OCI-LY1 (cell line): ENCODE data around the gene CAMKK1.

Source experiments
- H2AFZ ChIP-seq: fragments of 200-600 bp; sonication (generic), shearing (Covaris generic); 2 replicates; pipeline ENCODE4 v1.6.0; 2014; ENCODE audit warnings: antibody characterized with exemption, mild to moderate bottlenecking, low read length
- H3F3A ChIP-seq: fragments of 200-600 bp; sonication (generic), shearing (Covaris generic); 2 replicates; pipeline ENCODE4 v1.6.0; 2014; ENCODE audit warnings: mild to moderate bottlenecking, antibody characterized with exemption, low read length, moderate library complexity; ENCODE audit not compliant: insufficient read depth
- H3K27ac ChIP-seq: fragments of 200-600 bp; sonication (generic); 2 replicates; pipeline ENCODE4 v1.5.1; 2014; ENCODE audit warnings: low read length, mixed run types, mild to moderate bottlenecking, low read depth; ENCODE audit not compliant: poor library complexity, severe bottlenecking
- H3K27me3 ChIP-seq: fragments of 200-600 bp; sonication (generic); 2 replicates; pipeline ENCODE4 v1.6.0; 2014; ENCODE audit warnings: antibody characterized with exemption, mild to moderate bottlenecking, low read length, moderate library complexity; ENCODE audit not compliant: insufficient read depth
- H3K36me3 ChIP-seq: fragments of 200-600 bp; sonication (generic); 2 replicates; pipeline ENCODE4 v1.6.1; 2014; ENCODE audit warnings: mild to moderate bottlenecking, antibody characterized with exemption, low read length, moderate library complexity, mixed read lengths; ENCODE audit not compliant: insufficient read depth
- H3K4me1 ChIP-seq: fragments of 200-600 bp; sonication (generic); 2 replicates; pipeline ENCODE4 v1.5.1; 2014; ENCODE audit warnings: mild to moderate bottlenecking, low read length, moderate library complexity; ENCODE audit not compliant: insufficient read depth, severe bottlenecking
- H3K4me2 ChIP-seq: fragments of 200-600 bp; sonication (generic), shearing (Covaris generic); 2 replicates; pipeline ENCODE4 v1.6.1; 2014; ENCODE audit warnings: low read length
- H3K4me3 ChIP-seq: fragments of 200-600 bp; sonication (generic); 2 replicates; pipeline ENCODE4 v1.5.1; 2014; ENCODE audit warnings: low read length, low read depth, mild to moderate bottlenecking, mixed read lengths; ENCODE audit not compliant: poor library complexity, severe bottlenecking
- H3K79me2 ChIP-seq: fragments of 200-600 bp; shearing (Covaris generic); 2 replicates; pipeline ENCODE4 v1.6.1; 2016; ENCODE audit warnings: mixed run types, low read length, mixed read lengths; ENCODE audit not compliant: insufficient read depth
- H3K9ac ChIP-seq: fragments of 200-600 bp; sonication (generic), shearing (Covaris generic); 2 replicates; pipeline ENCODE4 v1.6.1; 2014; ENCODE audit warnings: mild to moderate bottlenecking, low read length, mixed read lengths
- H3K9me2 ChIP-seq: fragments of 200-600 bp; sonication (generic), shearing (Covaris generic); 2 replicates; pipeline ENCODE4 v1.6.1; 2014; ENCODE audit warnings: low read depth, mild to moderate bottlenecking, low read length, mixed read lengths
- H3K9me3 ChIP-seq: fragments of 200-600 bp; shearing (Covaris generic); 2 replicates; pipeline ENCODE4 v1.6.1; 2014; ENCODE audit warnings: low read length, mixed read lengths
- H4K20me1 ChIP-seq: fragments of 200-600 bp; sonication (generic), shearing (Covaris generic); 2 replicates; pipeline ENCODE4 v1.6.0; 2016; ENCODE audit warnings: mild to moderate bottlenecking, low read length; ENCODE audit not compliant: insufficient read depth
- CTCF ChIP-seq: fragments of 200-600 bp; sonication (generic), shearing (Covaris generic); IDR thresholded peaks from 2 replicates; pipeline ENCODE4 v1.5.1; 2017; ENCODE audit warnings: mild to moderate bottlenecking, antibody characterized with exemption, low read length, moderate library complexity, mixed read lengths
- EZH2 ChIP-seq: fragments of 200-600 bp; sonication (generic), shearing (Covaris generic); IDR thresholded peaks from 2 replicates; pipeline ENCODE4 v1.8.0; 2017; ENCODE audit warnings: borderline replicate concordance, mixed run types, mild to moderate bottlenecking, antibody characterized with exemption, low read length, moderate library complexity, mixed read lengths

The CAMKK1 gene

GRCh38 chr17:3821101-3821500, 71.8 kb downstream of the CAMKK1 start:
- Histone ChIP-seq H3K27ac (no peak overlapping the region), H3K79me2 (no peaks in the 10 kb centered on the region), H2AFZ (no peak overlapping the region), H3K4me2 (no peak overlapping the region), H3K9me2 (no peaks in the 10 kb centered on the region), H3K4me1 (peaks cover 6% of the 10 kb centered on the region), H4K20me1 (no peaks in the 10 kb centered on the region), H3K27me3 (no peaks in the 10 kb centered on the region), H3K36me3 (peaks cover 88% of the 10 kb centered on the region), H3K9ac (no peak overlapping the region), H3K9me3 (no peaks in the 10 kb centered on the region), H3K4me3 (no peak overlapping the region), H3F3A (0 out of 2 replicates have a peak, but pooled peaks cover 3% of the 10 kb centered on the region)
- TF ChIP-seq EZH2 (no peak), CTCF (no peak)

GRCh38 chr17:3818786-3819185, 74.1 kb downstream of the CAMKK1 start:
- Histone ChIP-seq H3K36me3 (peaks cover 85% of the 10 kb centered on the region), H3K4me2 (no peak overlapping the region)

GRCh38 chr17:3817851-3818605, 74.8 kb downstream of the CAMKK1 start:
- peaks cover 86% of the 10 kb centered on the region for H3K36me3 ChIP-seq
- H3K4me2 ChIP-seq, result no peak overlapping the region
- H3K27ac ChIP-seq, result no peak overlapping the region

More at GRCh38 chr17:3818786-3819185, 74.1 kb downstream of the CAMKK1 start:
- H3K9me3 ChIP-seq, result no peaks in the 10 kb centered on the region
- H3K4me1 ChIP-seq, result peaks cover 6% of the 10 kb centered on the region
- no peaks in the 10 kb centered on the region for H3K9me2 ChIP-seq
- no peaks in the 10 kb centered on the region for H3K27me3 ChIP-seq
- no peak overlapping the region for H3K4me3 ChIP-seq
- no peaks in the 10 kb centered on the region for H3F3A ChIP-seq
- TF ChIP-seq CTCF (no peak), EZH2 (no peak)
- no peak overlapping the region for H3K9ac ChIP-seq
- no peak overlapping the region for H3K27ac ChIP-seq
- no peaks in the 10 kb centered on the region for H3K79me2 ChIP-seq
- H2AFZ ChIP-seq, result no peak overlapping the region
- no peaks in the 10 kb centered on the region for H4K20me1 ChIP-seq

More at GRCh38 chr17:3817851-3818605, 74.8 kb downstream of the CAMKK1 start:
- H3K9me2 ChIP-seq, result no peaks in the 10 kb centered on the region
- H2AFZ ChIP-seq, result no peak overlapping the region
- no peaks in the 10 kb centered on the region for H3F3A ChIP-seq
- no peak overlapping the region for H3K9ac ChIP-seq
- H3K9me3 ChIP-seq, result no peaks in the 10 kb centered on the region
- peaks cover 6% of the 10 kb centered on the region for H3K4me1 ChIP-seq
- no peak overlapping the region for H3K4me3 ChIP-seq
- no peaks in the 10 kb centered on the region for H3K27me3 ChIP-seq
- H4K20me1 ChIP-seq, result no peaks in the 10 kb centered on the region
- H3K79me2 ChIP-seq, result no peaks in the 10 kb centered on the region
- TF ChIP-seq CTCF (no peak), EZH2 (no peak)
